HCT116 (cell line): Measurements from ENCODE around the gene PRKCZ. TPM values are rescaled to one million over a fixed set of nuclear protein-coding genes. Genes with fewer than 3 reads are reported as not detected.

ENCODE experiments used
- ATAC-seq: fragments of 200-7000 bp; cut with Tn5 transposase; 2 replicates; pipeline ENCODE4 v1.9.1; 2020; ENCODE audit warnings: mild to moderate bottlenecking, moderate library complexity
- BruUV-seq: library from RNA; stranded (reverse); fragments of 400-500 nt; replicated peaks from 2 replicates; lab custom pipeline; 2021; lab: Mats Ljungman, UMichigan
- CTCF ChIA-PET: fragments of 300-600 bp; sonication (Branson Sonifier 250); formaldehyde crosslinking; loops from one replicate; lab custom pipeline; 2021; ENCODE audit warnings: antibody characterized with exemption; lab: Charles Lee
- POLR2A ChIA-PET: fragments of 300-600, 350-600 bp; sonication (Branson Sonifier 250); formaldehyde crosslinking; loops from one replicate; lab custom pipeline; 2021; ENCODE audit warnings: antibody characterized with exemption; lab: Charles Lee
- RAD21 ChIA-PET, 2 experiments: fragments of 300-600 bp; sonication (Branson Sonifier 250); formaldehyde crosslinking; loops; one replicate each; lab custom pipeline; 2023; ENCODE audit warnings: low total read pairs in 2 of 2; ENCODE audit not compliant: uncharacterized antibody in 2 of 2, unreplicated experiment in 2 of 2, low non-redundant PET in 1 of 2; lab: Charles Lee
- DNase-seq: peaks from one replicate; pipeline ENCODE4 v3.0.0-alpha.2; 2010; ENCODE audit warnings: low read depth, low spot score
- H2AFZ ChIP-seq: fragments of 200-600 bp; shearing (Covaris generic), sonication (generic); 2 replicates; pipeline ENCODE4 v1.6.1; 2017; ENCODE audit warnings: low read depth, mixed run types, mixed read lengths, antibody characterized with exemption, low read length; ENCODE audit not compliant: poor library complexity, severe bottlenecking
- H3K27ac ChIP-seq: 2 replicates; pipeline ENCODE4 v1.5.1; 2012; ENCODE audit warnings: low read depth, low read length
- H3K27me3 ChIP-seq: fragments of 200-600 bp; sonication (generic); 2 replicates; pipeline ENCODE4 v1.6.1; 2016; ENCODE audit warnings: mixed run types, low read length, mixed read lengths; ENCODE audit not compliant: insufficient read depth
- H3K36me3 ChIP-seq, 2 experiments: fragments of 200-500 bp in 1 of 2; fragments of 200-600 bp in 1 of 2; sonication (Bioruptor generic) in 1 of 2; sonication (generic) in 1 of 2; 2 replicates each; pipeline versions ENCODE4 v1.5.1 to v1.6.1; 2014 to 2016; ENCODE audit warnings: low read length in 2 of 2, inconsistent platforms in 1 of 2, mixed read lengths in 1 of 2, mixed run types in 1 of 2; ENCODE audit not compliant: insufficient read depth in 2 of 2, control insufficient read depth in 1 of 2
- H3K4me1 ChIP-seq, 2 experiments: fragments of 200-600 bp in 1 of 2; sonication (generic) in 1 of 2; 2 replicates each; pipeline versions ENCODE4 v1.5.1 to v1.6.1; 2012 to 2017; ENCODE audit warnings: low read length in 2 of 2, inconsistent platforms in 1 of 2, mild to moderate bottlenecking in 1 of 2, mixed read lengths in 1 of 2, mixed run types in 1 of 2, moderate library complexity in 1 of 2; ENCODE audit not compliant: insufficient read depth in 2 of 2, control insufficient read depth in 1 of 2
- H3K4me2 ChIP-seq: fragments of 200-600 bp; sonication (generic); 2 replicates; pipeline ENCODE4 v1.6.1; 2017; ENCODE audit warnings: mixed run types, low read length, mixed read lengths
- H3K4me3 ChIP-seq, 2 experiments: fragments of 200-600 bp in 1 of 2; sonication (generic) in 1 of 2; replicated peaks in 1 of 2; 2 replicates each; pipeline ENCODE4 v1.5.1; 2011 to 2016; ENCODE audit warnings: low read length in 2 of 2, control low read depth in 1 of 2, low read depth in 1 of 2, mild to moderate bottlenecking in 1 of 2, mixed read lengths in 1 of 2, mixed run types in 1 of 2
- H3K79me2 ChIP-seq: fragments of 200-600 bp; sonication (generic); 2 replicates; pipeline ENCODE4 v1.6.1; 2017; ENCODE audit warnings: mild to moderate bottlenecking, mixed run types, low read length, moderate library complexity, mixed read lengths; ENCODE audit not compliant: insufficient read depth
- H3K9ac ChIP-seq: fragments of 200-600 bp; sonication (generic); 2 replicates; pipeline ENCODE4 v1.6.1; 2016; ENCODE audit warnings: low read length, mixed read lengths
- H3K9me2 ChIP-seq: fragments of 200-600 bp; sonication (generic), shearing (Covaris generic); 2 replicates; pipeline ENCODE4 v1.6.1; 2017; ENCODE audit warnings: mixed run types, mild to moderate bottlenecking, moderate library complexity; ENCODE audit not compliant: insufficient read depth
- H3K9me3 ChIP-seq, 2 experiments: fragments of 200-500 bp in 1 of 2; fragments of 200-600 bp in 1 of 2; sonication (Bioruptor generic) in 1 of 2; sonication (generic) in 1 of 2; 2 replicates each; pipeline ENCODE4 v1.6.1; 2014 to 2017; ENCODE audit warnings: low read length in 2 of 2, mixed read lengths in 2 of 2, inconsistent platforms in 1 of 2, low read depth in 1 of 2, mild to moderate bottlenecking in 1 of 2, mixed run types in 1 of 2, moderate library complexity in 1 of 2; ENCODE audit not compliant: control insufficient read depth in 1 of 2, insufficient read depth in 1 of 2
- H4K20me1 ChIP-seq: fragments of 200-600 bp; sonication (generic), shearing (Covaris generic); 2 replicates; pipeline ENCODE4 v1.6.1; 2017; ENCODE audit warnings: mixed run types, mild to moderate bottlenecking, moderate library complexity; ENCODE audit not compliant: insufficient read depth
- ATF3 ChIP-seq: IDR thresholded peaks from 2 replicates; pipeline ENCODE4 v1.6.1; 2012
- CEBPB ChIP-seq: IDR thresholded peaks from 2 replicates; pipeline ENCODE4 v1.6.1; 2012; ENCODE audit warnings: low read depth
- EZH2 ChIP-seq: fragments of 200-600 bp; sonication (generic); IDR thresholded peaks from 2 replicates; pipeline ENCODE4 v1.6.1; 2017; ENCODE audit warnings: antibody characterized with exemption, mixed run types
- EZH2phosphoT487 ChIP-seq: fragments of 200-600 bp; IDR thresholded peaks from 2 replicates; pipeline ENCODE4 v1.6.1; 2018; ENCODE audit warnings: antibody characterized with exemption, borderline replicate concordance
- MAX ChIP-seq: IDR thresholded peaks from 2 replicates; pipeline ENCODE4 v1.6.1; 2012
- POLR2A ChIP-seq: IDR thresholded peaks from 2 replicates; pipeline ENCODE4 v1.7.0; 2011; ENCODE audit warnings: borderline replicate concordance; ENCODE audit not compliant: insufficient read depth, insufficient read length; ENCODE audit errors: extremely low read depth
- POLR2AphosphoS5 ChIP-seq: IDR thresholded peaks from 2 replicates; pipeline ENCODE4 v1.6.1; 2011; ENCODE audit warnings: mild to moderate bottlenecking, low read depth, low read length, moderate library complexity
- ZBTB33 ChIP-seq: IDR thresholded peaks from 2 replicates; pipeline ENCODE4 v1.6.1; 2011; ENCODE audit warnings: mild to moderate bottlenecking, low read length, moderate library complexity; ENCODE audit not compliant: insufficient replicate concordance; ENCODE audit errors: extremely low read depth
- ZFX ChIP-seq: fragments of 450-650 bp; IDR thresholded peaks from 2 replicates; pipeline ENCODE4 v1.6.1; 2017
- intact Hi-C: fragments of 100-400 bp; cut with micrococcal nuclease; formaldehyde crosslinking; loops from 2 replicates; pipeline ENCODE4 v1.10.0; 2022
- total RNA-seq: library from RNA; stranded (reverse); gene quantifications from one replicate; pipeline ENCODE4 v1.2.1, GENCODE V29; 2021; ENCODE audit not compliant: unreplicated experiment

PRKCZ gene
- total RNA-seq, 1 experiment from 2014 or later: 46.8 TPM

GRCh38 chr1:2085080-2085479 lies 34.9 kb downstream of the PRKCZ start:
- H4K20me1 ChIP-seq: no peaks in the 10 kb centered on the region
- intact Hi-C loops: no loop called here
- no peaks in the 10 kb centered on the region; a peak in 1 of 4 replicates for H3K9me3 ChIP-seq
- H3K4me1 ChIP-seq: no peaks in the 10 kb centered on the region
- no peaks in the 10 kb centered on the region for H3K36me3 ChIP-seq
- no peak overlapping the region for H3K9ac ChIP-seq
- DNase-seq (no peak), ATAC-seq (no peak)
- H3K4me3 ChIP-seq: no peak overlapping the region
- H3K27ac ChIP-seq: no peak overlapping the region
- no TSS peak for BruUV-seq
- POLR2A ChIA-PET: no interaction called here
- H3K79me2 ChIP-seq: peaks cover 7% of the 10 kb centered on the region; the same call in 1 of the 2 replicates
- no peak overlapping the region for H3K4me2 ChIP-seq
- H3K27me3 ChIP-seq: no peaks in the 10 kb centered on the region
- CTCF ChIA-PET: no interaction called here
- RAD21 ChIA-PET: no interaction called here
- TF ChIP-seq ATF3 (no peak), ZFX (no peak), EZH2 (no peak), CEBPB (no peak), EZH2phosphoT487 (no peak), MAX (no peak), POLR2A (no peak), POLR2AphosphoS5 (no peak), ZBTB33 (no peak)
- H2AFZ ChIP-seq: no peak overlapping the region
- no peaks in the 10 kb centered on the region for H3K9me2 ChIP-seq
